GM19099 (cell line): ENCODE results near the gene VEPH1.

Experiments used
- POLR2A ChIP-seq: IDR thresholded peaks from 3 replicates; pipeline ENCODE4 v1.6.1; 2011; ENCODE audit warnings: low read depth; ENCODE audit not compliant: insufficient read length; ENCODE audit errors: extremely low read depth

VEPH1 gene

DNA sequence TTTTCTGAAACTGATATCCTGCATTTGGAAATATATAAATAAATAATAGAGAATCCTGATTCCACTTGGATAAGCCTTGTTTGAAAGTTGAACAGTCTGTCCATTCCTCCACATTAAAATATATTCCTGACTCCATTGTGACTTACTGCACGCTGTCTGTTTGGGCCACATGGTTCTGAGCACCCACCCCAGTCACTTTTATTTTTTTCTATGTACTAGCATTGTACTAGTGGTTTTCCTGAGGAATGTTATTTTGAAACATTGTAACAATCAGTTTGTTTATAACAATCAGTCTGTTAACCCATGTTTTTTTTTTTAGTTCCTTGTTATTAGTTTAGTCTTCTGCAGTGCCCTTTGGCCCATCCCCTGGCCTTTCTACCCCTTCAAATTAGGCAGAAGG, 255.8 kb downstream of the VEPH1 start:
- no peak for TF ChIP-seq POLR2A

- TF ChIP-seq POLR2A: no peak
These were observed 260.4 kb downstream of the VEPH1 start for GRCh38 chr3:157242836-157243235.

GRCh38 chr3:157241599-157241998, 261.6 kb downstream of the VEPH1 start:
- no peak for TF ChIP-seq POLR2A

- TF ChIP-seq POLR2A: no peak
These were observed 262.8 kb downstream of the VEPH1 start for GRCh38 chr3:157240408-157240807.

DNA sequence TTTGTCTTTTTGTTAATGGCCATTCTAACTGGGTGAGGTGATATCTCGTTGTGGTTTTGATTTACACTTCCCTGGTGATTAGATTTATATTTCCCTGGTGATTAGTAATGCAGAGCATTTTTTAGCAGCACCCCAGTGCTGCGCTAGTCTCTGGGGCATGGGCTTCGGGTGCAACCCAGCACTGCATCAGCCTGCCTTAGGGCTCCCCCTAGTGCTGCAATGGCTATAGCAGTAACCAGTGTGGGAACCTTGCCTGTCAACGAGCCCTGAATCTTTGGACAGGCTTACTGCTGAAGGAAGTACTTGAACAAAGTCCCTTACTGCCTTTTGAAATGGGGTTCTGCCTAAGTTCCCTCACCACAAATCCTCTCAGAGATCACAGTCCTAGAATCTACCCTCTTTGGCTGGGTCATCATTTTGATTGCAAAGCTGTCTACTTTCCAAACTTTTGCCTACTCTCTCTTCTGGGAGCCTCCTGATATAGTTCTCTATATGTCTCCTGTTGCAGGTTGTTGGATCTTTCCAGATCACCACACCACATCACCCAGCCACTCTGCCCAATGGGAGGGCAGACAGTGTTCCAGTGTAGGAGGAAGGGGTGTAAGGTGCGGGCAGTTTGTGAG, 264.0 kb downstream of the VEPH1 start:
- TF ChIP-seq POLR2A: no peak

- no peak for TF ChIP-seq POLR2A
These were observed 264.8 kb downstream of the VEPH1 start for GRCh38 chr3:157238457-157238856.

DNA sequence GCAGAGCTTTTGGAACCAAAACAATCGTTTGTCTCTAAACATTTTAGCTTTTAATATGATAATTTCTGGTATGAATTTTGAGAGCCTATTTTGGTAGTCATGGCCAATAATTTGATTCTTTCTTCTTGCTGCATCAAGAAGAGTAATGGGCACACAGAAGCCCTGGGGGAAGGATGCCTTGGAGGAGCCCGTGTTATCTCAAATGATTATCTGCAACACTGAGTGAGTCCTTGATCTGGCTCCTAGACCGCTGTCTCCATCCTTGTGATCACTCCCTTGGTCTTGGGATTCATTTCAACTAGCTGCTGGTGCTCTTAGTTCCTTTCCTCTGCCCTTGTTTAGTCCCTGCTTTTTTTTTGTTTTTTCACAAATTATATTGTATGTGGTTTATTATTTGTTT, 265.3 kb downstream of the VEPH1 start:
- no peak for TF ChIP-seq POLR2A

DNA sequence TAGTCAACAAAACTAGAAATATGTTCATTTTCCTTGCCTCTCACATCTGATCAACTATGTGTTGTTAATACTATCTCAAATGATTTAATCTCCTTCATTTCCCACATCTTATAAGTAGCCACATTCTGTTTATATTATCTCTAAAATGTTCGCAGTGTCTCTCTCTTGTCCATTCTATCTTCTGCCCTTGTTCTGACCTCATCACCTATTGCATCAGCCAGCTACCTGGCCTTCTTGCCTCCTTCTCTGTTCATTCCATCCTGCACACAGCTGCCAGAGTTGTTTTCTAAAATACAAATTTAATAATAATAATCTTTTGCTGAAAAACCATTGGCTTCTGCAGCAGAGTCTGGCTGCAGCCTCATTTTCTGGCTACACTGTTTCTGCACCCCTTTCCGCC, 267.9 kb downstream of the VEPH1 start:
- TF ChIP-seq POLR2A: no peak

- no peak for TF ChIP-seq POLR2A
These were observed 269.3 kb downstream of the VEPH1 start for GRCh38 chr3:157233923-157234322.

- TF ChIP-seq POLR2A: no peak
These were observed 271.1 kb downstream of the VEPH1 start for GRCh38 chr3:157232141-157232540.

GRCh38 chr3:157231071-157231470, 272.1 kb downstream of the VEPH1 start:
- TF ChIP-seq POLR2A: no peak

DNA sequence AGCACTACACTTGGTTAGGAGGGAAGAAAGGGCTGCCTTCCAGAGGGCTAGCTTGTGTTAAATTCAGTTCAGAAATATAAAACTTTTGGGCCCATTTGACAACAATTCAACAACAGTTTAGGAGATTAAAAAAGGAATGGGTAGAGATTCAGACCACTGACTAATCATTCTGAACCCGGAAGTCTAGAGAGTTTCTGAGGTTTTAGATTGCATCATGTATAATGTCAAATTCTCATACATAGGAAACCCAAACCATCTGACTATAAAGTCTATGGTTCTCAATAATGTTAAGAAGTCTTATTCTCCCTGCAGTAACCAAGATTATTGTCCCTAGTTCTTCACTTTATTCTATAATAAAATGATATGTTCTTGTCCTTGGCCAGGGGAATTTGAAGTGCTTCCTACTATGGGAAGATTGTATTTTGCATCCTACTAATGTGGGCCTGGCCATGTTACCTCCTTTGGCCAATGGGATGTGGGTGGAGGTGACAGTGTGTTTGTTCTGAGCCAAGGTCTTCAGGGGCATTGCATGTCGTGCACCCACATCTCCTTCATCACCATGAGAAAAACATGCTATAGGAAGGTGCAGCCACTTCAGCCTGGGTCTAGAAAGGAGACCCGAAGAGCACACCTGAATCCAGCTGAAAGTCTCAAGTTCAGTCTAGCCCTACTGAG, 276.9 kb downstream of the VEPH1 start:
- TF ChIP-seq POLR2A: no peak

- no peak for TF ChIP-seq POLR2A
These were observed 278.2 kb downstream of the VEPH1 start for GRCh38 chr3:157225001-157225400.

GRCh38 chr3:157220883-157221282, 282.3 kb downstream of the VEPH1 start:
- TF ChIP-seq POLR2A: no peak

- TF ChIP-seq POLR2A: no peak
These were observed 283.0 kb downstream of the VEPH1 start for GRCh38 chr3:157220211-157220610.

DNA sequence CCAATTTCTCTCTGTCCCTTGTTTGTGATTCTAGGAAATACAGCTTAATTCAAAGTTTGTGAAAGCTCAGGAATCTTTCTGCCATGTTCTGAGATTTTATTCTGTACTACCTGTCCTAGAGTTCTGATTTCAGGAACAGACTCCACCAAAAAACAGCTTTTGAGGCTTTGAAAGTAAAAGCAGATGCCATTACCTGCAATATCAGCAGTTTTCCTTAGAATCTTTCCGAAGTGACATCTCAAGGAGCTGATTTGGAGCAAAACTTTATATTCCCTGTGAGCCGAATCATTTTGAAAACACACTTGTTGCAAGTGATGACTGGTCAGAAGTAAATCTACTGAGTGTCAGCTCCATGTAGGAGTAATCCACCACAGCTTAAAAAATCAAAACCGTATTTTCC, 284.0 kb downstream of the VEPH1 start:
- TF ChIP-seq POLR2A: no peak
